T-helper 2 cell treated with Interferon-gamma antibody and Interleukin-4, amounts not matched to agents 5 μg/mL and 100 μg/mL, for 36 hours (primary cell): ENCODE results near the gene FGF18.

ENCODE experiments used
- DNase-seq: peaks from one replicate; pipeline ENCODE4 v3.0.0; 2021; ENCODE audit warnings: low spot score
- H3K27ac Mint-ChIP-seq: one replicate; pipeline ENCODE4 v1.8.0; 2021; ENCODE audit warnings: mild to moderate bottlenecking, mixed read lengths
- H3K27me3 Mint-ChIP-seq: one replicate; pipeline ENCODE4 v1.8.0; 2021; ENCODE audit warnings: low read depth, mixed read lengths
- H3K36me3 Mint-ChIP-seq: one replicate; pipeline ENCODE4 v1.8.0; 2021; ENCODE audit warnings: low read depth, mixed read lengths
- H3K4me1 Mint-ChIP-seq: one replicate; pipeline ENCODE4 v1.8.0; 2021; ENCODE audit warnings: low read depth, mixed read lengths
- H3K4me3 Mint-ChIP-seq: one replicate; pipeline ENCODE4 v1.8.0; 2022; ENCODE audit warnings: mild to moderate bottlenecking, moderate library complexity, mixed read lengths
- H3K9me3 Mint-ChIP-seq: one replicate; pipeline ENCODE4 v1.8.0; 2021; ENCODE audit warnings: mixed read lengths

The FGF18 gene

GRCh38 chr5:171433982-171434676, 14.7 kb downstream of the FGF18 start:
- no peak for DNase-seq
- no peaks in the 10 kb centered on the region for H3K36me3 Mint-ChIP-seq
- no peaks in the 10 kb centered on the region for H3K27me3 Mint-ChIP-seq
- no peaks in the 10 kb centered on the region for H3K9me3 Mint-ChIP-seq
- H3K4me3 Mint-ChIP-seq: no peak overlapping the region
- H3K27ac Mint-ChIP-seq: no peak overlapping the region
- no peaks in the 10 kb centered on the region for H3K4me1 Mint-ChIP-seq

- Mint-ChIP-seq H3K4me3 (no peak overlapping the region), H3K4me1 (no peaks in the 10 kb centered on the region), H3K27ac (no peak overlapping the region), H3K27me3 (no peaks in the 10 kb centered on the region), H3K9me3 (no peaks in the 10 kb centered on the region), H3K36me3 (no peaks in the 10 kb centered on the region)
- DNase-seq: no peak
Observed at GRCh38 chr5:171434874-171435273, 15.4 kb downstream of the FGF18 start.

- H3K4me1 Mint-ChIP-seq: no peaks in the 10 kb centered on the region
- H3K4me3 Mint-ChIP-seq: no peak overlapping the region
- no peaks in the 10 kb centered on the region for H3K9me3 Mint-ChIP-seq
- no peaks in the 10 kb centered on the region for H3K27me3 Mint-ChIP-seq
- no peak for DNase-seq
- H3K36me3 Mint-ChIP-seq: no peaks in the 10 kb centered on the region
- no peak overlapping the region for H3K27ac Mint-ChIP-seq
Observed at GRCh38 chr5:171435908-171436307, 16.5 kb downstream of the FGF18 start.

GRCh38 chr5:171436804-171437285, 17.4 kb downstream of the FGF18 start:
- Mint-ChIP-seq H3K4me1 (no peaks in the 10 kb centered on the region), H3K27ac (no peak overlapping the region), H3K4me3 (no peak overlapping the region), H3K27me3 (no peaks in the 10 kb centered on the region), H3K9me3 (no peaks in the 10 kb centered on the region), H3K36me3 (no peaks in the 10 kb centered on the region)
- DNase-seq: no peak

- Mint-ChIP-seq H3K4me3 (no peak overlapping the region), H3K27ac (no peak overlapping the region), H3K9me3 (no peaks in the 10 kb centered on the region), H3K4me1 (no peaks in the 10 kb centered on the region), H3K27me3 (no peaks in the 10 kb centered on the region), H3K36me3 (no peaks in the 10 kb centered on the region)
- DNase-seq: no peak
Observed at GRCh38 chr5:171437286-171437821, 17.9 kb downstream of the FGF18 start.

- H3K9me3 Mint-ChIP-seq: no peaks in the 10 kb centered on the region
- DNase-seq: no peak
- no peak overlapping the region for H3K27ac Mint-ChIP-seq
- H3K36me3 Mint-ChIP-seq: no peaks in the 10 kb centered on the region
- H3K27me3 Mint-ChIP-seq: no peaks in the 10 kb centered on the region
- H3K4me1 Mint-ChIP-seq: no peaks in the 10 kb centered on the region
- no peak overlapping the region for H3K4me3 Mint-ChIP-seq
Observed at GRCh38 chr5:171438738-171439137, 19.3 kb downstream of the FGF18 start.

GRCh38 chr5:171441246-171441791, 21.9 kb downstream of the FGF18 start:
- no peak for DNase-seq
- Mint-ChIP-seq H3K4me3 (no peak overlapping the region), H3K36me3 (no peaks in the 10 kb centered on the region), H3K27me3 (no peaks in the 10 kb centered on the region), H3K27ac (no peak overlapping the region), H3K9me3 (no peaks in the 10 kb centered on the region), H3K4me1 (no peaks in the 10 kb centered on the region)

- Mint-ChIP-seq H3K4me1 (no peaks in the 10 kb centered on the region), H3K27me3 (peaks cover 2% of the 10 kb centered on the region), H3K4me3 (no peak overlapping the region), H3K9me3 (no peaks in the 10 kb centered on the region), H3K27ac (no peak overlapping the region), H3K36me3 (no peaks in the 10 kb centered on the region)
- no peak for DNase-seq
Observed at GRCh38 chr5:171442287-171443042, 23.0 kb downstream of the FGF18 start.

GRCh38 chr5:171444582-171444981, 25.1 kb downstream of the FGF18 start:
- Mint-ChIP-seq H3K27ac (no peak overlapping the region), H3K27me3 (peaks cover 17% of the 10 kb centered on the region), H3K4me1 (no peaks in the 10 kb centered on the region), H3K9me3 (no peaks in the 10 kb centered on the region), H3K4me3 (no peak overlapping the region), H3K36me3 (no peaks in the 10 kb centered on the region)
- no peak for DNase-seq

GRCh38 chr5:171445644-171446516, 26.4 kb downstream of the FGF18 start:
- H3K4me1 Mint-ChIP-seq: no peaks in the 10 kb centered on the region
- peaks cover 26% of the 10 kb centered on the region for H3K27me3 Mint-ChIP-seq
- no peak for DNase-seq
- no peaks in the 10 kb centered on the region for H3K36me3 Mint-ChIP-seq
- H3K4me3 Mint-ChIP-seq: no peak overlapping the region
- H3K9me3 Mint-ChIP-seq: no peaks in the 10 kb centered on the region
- no peak overlapping the region for H3K27ac Mint-ChIP-seq

GRCh38 chr5:171447226-171447625, 27.8 kb downstream of the FGF18 start:
- Mint-ChIP-seq H3K27ac (no peak overlapping the region), H3K27me3 (peaks cover 35% of the 10 kb centered on the region)

GRCh38 chr5:171449426-171449825, 30.0 kb downstream of the FGF18 start:
- H3K9me3 Mint-ChIP-seq: no peaks in the 10 kb centered on the region
- no peak overlapping the region for H3K27ac Mint-ChIP-seq
- no peaks in the 10 kb centered on the region for H3K36me3 Mint-ChIP-seq
- H3K4me3 Mint-ChIP-seq: no peak overlapping the region
- DNase-seq: no peak
- H3K27me3 Mint-ChIP-seq: peaks cover 48% of the 10 kb centered on the region
- H3K4me1 Mint-ChIP-seq: peaks cover 2% of the 10 kb centered on the region

More at GRCh38 chr5:171447226-171447625, 27.8 kb downstream of the FGF18 start:
- H3K4me3 Mint-ChIP-seq: no peak overlapping the region
- no peak for DNase-seq
- H3K4me1 Mint-ChIP-seq: peaks cover 2% of the 10 kb centered on the region
- H3K36me3 Mint-ChIP-seq: no peaks in the 10 kb centered on the region
- H3K9me3 Mint-ChIP-seq: no peaks in the 10 kb centered on the region

GRCh38 chr5:171450423-171451331, 31.2 kb downstream of the FGF18 start:
- H3K36me3 Mint-ChIP-seq: no peaks in the 10 kb centered on the region
- no peak overlapping the region for H3K4me3 Mint-ChIP-seq
- peaks cover 2% of the 10 kb centered on the region for H3K4me1 Mint-ChIP-seq
- H3K9me3 Mint-ChIP-seq: no peaks in the 10 kb centered on the region
- DNase-seq: peak; percentile 7
- H3K27me3 Mint-ChIP-seq: peaks cover 50% of the 10 kb centered on the region
- no peak overlapping the region for H3K27ac Mint-ChIP-seq
